ENCODE results near the gene TUBG2. TPM values are rescaled to one million over a fixed set of nuclear protein-coding genes. Genes with fewer than 3 reads are reported as not detected.

The TUBG2 gene
- total RNA-seq, 1 experiment from 2014 or later, result 26.7 TPM

GRCh38 chr17:42694524-42694923 lies 35.4 kb downstream of the TUBG2 start:
- ChIA-PET CTCF (interaction anchor here (1.0 kb wide), 1 partner anchor 69 kb away, joined by 4 read pairs; no protein-coding TSS in a partner anchor), POLR2A (no interaction called here)
- Mint-ChIP-seq H3K9me3 (no peaks in the 10 kb centered on the region), H3K4me1 (peaks cover 2% of the 10 kb centered on the region; the same call in 1 of the 2 replicates), H3K4me3 (no peak overlapping the region), H3K27ac (no peak overlapping the region), H3K27me3 (ENCODE audit: low read depth) (no peaks in the 10 kb centered on the region), H3K36me3 (peaks cover 8% of the 10 kb centered on the region)
- ATAC-seq (no peak), DNase-seq (ENCODE audit: low spot score) (no peak)
- TF ChIP-seq E2F1 (CRISPR knock-in tag; IDR thresholded peaks at IDR 0.05), result no peak
- TF ChIP-seq FOXP1 (CRISPR knock-in tag; IDR thresholded peaks at IDR 0.05; ENCODE audit: borderline replicate concordance), result no peak
- TF ChIP-seq ZNF232 (CRISPR knock-in tag; IDR thresholded peaks at IDR 0.05), result no peak
- no peak for TF ChIP-seq CTCF (IDR thresholded peaks at IDR 0.05)
- TF ChIP-seq ATF3 (CRISPR knock-in tag; conservative IDR thresholded peaks at IDR 0.05), result no peak
- TF ChIP-seq FOXP4 (CRISPR knock-in tag; IDR thresholded peaks at IDR 0.05), result no peak

GRCh38 chr17:42695500-42695899 lies 36.4 kb downstream of the TUBG2 start:
- no peak overlapping the region for H3K27ac Mint-ChIP-seq
- no peak overlapping the region for H3K4me3 Mint-ChIP-seq
- H3K4me1 Mint-ChIP-seq, result peaks cover 2% of the 10 kb centered on the region; the same call in 1 of the 2 replicates
- ChIA-PET POLR2A (no interaction called here), CTCF (no interaction called here)
- peaks cover 8% of the 10 kb centered on the region for H3K36me3 Mint-ChIP-seq
- no peaks in the 10 kb centered on the region for H3K9me3 Mint-ChIP-seq
- ATAC-seq, result no peak
- no peaks in the 10 kb centered on the region for H3K27me3 Mint-ChIP-seq (ENCODE audit: low read depth)
- DNase-seq (ENCODE audit: low spot score), result no peak
- TF ChIP-seq CREB1 (CRISPR knock-in tag; IDR thresholded peaks at IDR 0.05) (no peak), ZNF138 (CRISPR knock-in tag; conservative IDR thresholded peaks at IDR 0.05) (no peak), FOXJ3 (CRISPR knock-in tag; IDR thresholded peaks at IDR 0.05; ENCODE audit: borderline replicate concordance) (no peak), MXD4 (CRISPR knock-in tag; IDR thresholded peaks at IDR 0.05; ENCODE audit: borderline replicate concordance) (no peak), ZNF232 (CRISPR knock-in tag; IDR thresholded peaks at IDR 0.05) (no peak), STAT6 (CRISPR knock-in tag; conservative IDR thresholded peaks at IDR 0.05; ENCODE audit: low read depth) (no peak), PRRX2 (CRISPR knock-in tag; IDR thresholded peaks at IDR 0.05) (no peak), ZNF512 (CRISPR knock-in tag; IDR thresholded peaks at IDR 0.05; ENCODE audit: borderline replicate concordance) (no peak), SMAD4 (CRISPR knock-in tag; IDR thresholded peaks at IDR 0.05) (no peak), ZNF423 (CRISPR knock-in tag; IDR thresholded peaks at IDR 0.05) (no peak), SP1 (CRISPR knock-in tag; conservative IDR thresholded peaks at IDR 0.05) (no peak), NR3C1 (CRISPR knock-in tag; conservative IDR thresholded peaks at IDR 0.05; ENCODE audit: low read depth) (no peak), ZNF281 (CRISPR knock-in tag; IDR thresholded peaks at IDR 0.05) (no peak), ZNF121 (CRISPR knock-in tag; IDR thresholded peaks at IDR 0.05) (no peak), OVOL2 (CRISPR knock-in tag; IDR thresholded peaks at IDR 0.05; ENCODE audit: borderline replicate concordance) (no peak)

Measured in WTC11 (cell line).